ENCODE results near the gene RIPOR3.
A peak's percentile ranks its signal among the peaks of the same experiment; 100 is the strongest.

RIPOR3 gene
- total RNA-seq, result 0 to 0.06 (median 0) reads per million in 9 experiments

DNA sequence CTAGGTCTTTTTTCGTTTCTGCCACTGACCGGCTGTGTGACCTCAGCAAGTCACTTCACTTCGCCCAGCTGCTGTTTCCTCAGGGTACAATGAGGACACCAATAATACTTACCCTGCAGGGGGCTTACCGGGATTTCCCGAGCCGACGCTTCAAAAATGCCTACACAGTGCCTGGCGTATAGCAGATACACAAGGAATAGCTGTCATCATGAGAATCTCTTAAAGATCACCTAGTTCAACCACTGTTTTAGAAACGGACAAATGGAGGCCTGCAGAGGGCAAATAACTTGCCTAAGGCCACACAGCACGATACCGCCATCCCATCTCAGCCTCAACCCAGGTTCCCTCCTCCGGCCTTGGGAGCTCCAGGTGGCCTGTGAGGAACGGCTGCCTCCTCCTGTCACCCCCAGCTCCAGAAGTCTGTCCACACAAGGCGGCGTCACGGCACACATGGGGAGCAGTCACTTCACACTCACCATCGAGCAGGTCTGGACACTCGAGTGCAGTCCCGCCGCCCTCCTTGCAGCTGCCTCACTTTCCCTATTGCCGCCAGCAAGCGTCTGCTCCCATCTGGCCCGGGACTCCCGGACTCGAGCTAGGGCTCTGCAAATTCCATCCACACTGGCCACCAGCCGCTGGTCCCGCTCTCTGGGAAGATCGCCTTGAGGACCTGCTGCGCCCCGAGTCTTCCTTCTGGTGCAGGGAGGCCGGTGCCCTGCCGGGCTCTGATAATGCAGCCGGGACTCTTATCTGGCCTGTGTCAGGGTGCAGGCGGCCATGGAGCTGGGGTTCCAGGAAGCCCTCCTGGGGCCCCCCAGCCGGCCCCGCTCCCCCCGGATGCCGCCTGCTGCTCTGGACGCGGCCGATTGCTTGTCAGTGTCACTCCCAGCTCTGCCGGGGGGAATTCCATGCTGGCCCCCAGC is at the start of gene RIPOR3:
RIPOR3 (minus strand) TSS at position 893 of the 923 bp plus-strand sequence; CDS start at position 479, 414 bp downstream.
- Mint-ChIP-seq H3K27ac (no peak within 1 kb of the TSS), H3K27me3 (peaks cover 49 to 78% of the 10 kb centered on the region in 2 donors), H3K4me3 (peak within 1 kb of the TSS; percentile 22 to 39), H3K9me3 (no peaks in the 10 kb centered on the region), H3K4me1 (ENCODE audit: low read depth in 2 of 2) (peaks cover 0 to 5% of the 10 kb centered on the region in 2 donors), H3K36me3 (ENCODE audit: insufficient read depth) (no peaks in the 10 kb centered on the region)
- ATAC-seq (replicated peaks) (no peak), DNase-seq (no peak)

DNA sequence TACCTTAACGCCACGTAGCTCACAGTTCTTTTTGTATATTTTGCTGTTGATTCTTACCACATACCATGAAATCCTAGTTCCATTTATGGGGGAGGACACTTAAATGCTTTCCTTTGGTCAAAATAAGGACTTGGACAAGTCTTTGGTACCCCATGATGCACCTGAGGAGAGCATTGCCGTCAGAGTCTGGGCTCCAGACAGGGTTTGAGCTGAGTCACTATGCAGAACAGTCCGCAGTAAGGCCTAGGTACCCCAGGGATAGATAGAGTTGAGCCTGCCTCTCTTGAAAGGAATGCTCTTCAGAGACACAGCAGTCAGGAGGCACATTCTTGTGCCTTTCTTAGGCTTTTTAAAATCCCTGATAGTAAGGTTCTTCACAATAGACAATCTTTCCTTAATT is 46.0 kb upstream of the RIPOR3 start:
- H3K36me3 Mint-ChIP-seq (ENCODE audit: insufficient read depth), result peaks cover 9% of the 10 kb centered on the region
- H3K4me1 Mint-ChIP-seq (ENCODE audit: low read depth in 2 of 2), result peaks cover 13 to 17% of the 10 kb centered on the region in 2 donors
- DNase-seq, result no peak
- H3K4me3 Mint-ChIP-seq, result no peak overlapping the region
- no peak overlapping the region for H3K27ac Mint-ChIP-seq
- no peaks in the 10 kb centered on the region for H3K9me3 Mint-ChIP-seq
- no peak for ATAC-seq (replicated peaks)
- H3K27me3 Mint-ChIP-seq, result no peaks in the 10 kb centered on the region

GRCh38 chr20:50735813-50736212 is 44.5 kb upstream of the RIPOR3 start:
- no peak for ATAC-seq (replicated peaks)
- H3K27ac Mint-ChIP-seq, result no peak overlapping the region
- no peak overlapping the region for H3K4me3 Mint-ChIP-seq
- H3K36me3 Mint-ChIP-seq (ENCODE audit: insufficient read depth), result peaks cover 11% of the 10 kb centered on the region
- no peaks in the 10 kb centered on the region for H3K9me3 Mint-ChIP-seq
- no peaks in the 10 kb centered on the region for H3K27me3 Mint-ChIP-seq
- peaks cover 13 to 14% of the 10 kb centered on the region in 2 donors for H3K4me1 Mint-ChIP-seq (ENCODE audit: low read depth in 2 of 2)
- no peak for DNase-seq

GRCh38 chr20:50734730-50735679 is 43.7 kb upstream of the RIPOR3 start:
- Mint-ChIP-seq H3K4me3 (no peak overlapping the region), H3K27ac (no peak overlapping the region), H3K9me3 (no peaks in the 10 kb centered on the region), H3K36me3 (ENCODE audit: insufficient read depth) (peaks cover 11% of the 10 kb centered on the region), H3K27me3 (no peaks in the 10 kb centered on the region), H3K4me1 (ENCODE audit: low read depth in 2 of 2) (peaks cover 13 to 14% of the 10 kb centered on the region in 2 donors)
- DNase-seq (no peak), ATAC-seq (replicated peaks) (no peak)

DNA sequence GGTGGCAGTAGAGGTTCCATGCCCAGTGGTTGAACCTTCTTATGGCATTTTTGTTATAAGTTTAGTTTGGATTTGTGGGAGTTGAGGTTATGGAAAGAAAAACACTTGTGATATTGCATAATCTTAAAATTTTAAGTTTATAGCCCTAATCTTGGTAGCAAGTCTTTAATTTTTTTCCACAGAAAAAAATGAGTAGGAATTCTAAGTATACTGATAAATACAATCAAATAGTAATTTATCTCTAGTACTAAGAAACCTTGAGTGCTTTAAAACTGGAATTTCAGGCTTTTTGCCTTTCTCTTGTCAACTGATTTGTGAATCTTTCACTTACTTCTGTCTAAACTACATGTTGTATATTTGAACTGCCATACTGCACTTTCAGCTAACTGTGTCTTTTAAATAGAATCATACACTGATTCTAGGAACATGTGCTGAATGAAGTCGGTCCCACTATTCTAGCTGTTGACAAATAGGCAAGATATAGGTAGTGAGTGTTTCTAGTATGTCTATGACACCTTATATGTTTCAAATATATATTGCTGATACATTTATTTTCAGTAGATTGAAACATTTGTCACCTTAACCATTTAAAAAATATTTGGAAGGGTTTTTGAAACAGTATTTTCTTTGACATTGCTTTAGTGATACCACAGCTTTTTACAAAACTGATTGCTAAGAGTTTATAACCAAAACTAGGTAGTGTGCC is 42.5 kb upstream of the RIPOR3 start:
- Mint-ChIP-seq H3K4me3 (no peak overlapping the region), H3K36me3 (ENCODE audit: insufficient read depth) (peaks cover 11% of the 10 kb centered on the region), H3K9me3 (no peaks in the 10 kb centered on the region), H3K4me1 (ENCODE audit: low read depth in 2 of 2) (peaks cover 11 to 14% of the 10 kb centered on the region in 2 donors), H3K27ac (no peak overlapping the region), H3K27me3 (no peaks in the 10 kb centered on the region)
- DNase-seq (no peak), ATAC-seq (replicated peaks) (no peak)

GRCh38 chr20:50731930-50732690 is 40.8 kb upstream of the RIPOR3 start:
- DNase-seq, result peak in 1 of 3 experiments; percentile 1
- Mint-ChIP-seq H3K27me3 (no peaks in the 10 kb centered on the region), H3K4me1 (ENCODE audit: low read depth in 2 of 2) (peaks cover 11 to 14% of the 10 kb centered on the region in 2 donors), H3K4me3 (peak overlapping the region; percentile 82 to 88), H3K9me3 (no peaks in the 10 kb centered on the region), H3K36me3 (ENCODE audit: insufficient read depth) (peaks cover 11% of the 10 kb centered on the region), H3K27ac (peak overlapping the region; percentile 51 to 62)
- ATAC-seq (replicated peaks), result no peak

DNA sequence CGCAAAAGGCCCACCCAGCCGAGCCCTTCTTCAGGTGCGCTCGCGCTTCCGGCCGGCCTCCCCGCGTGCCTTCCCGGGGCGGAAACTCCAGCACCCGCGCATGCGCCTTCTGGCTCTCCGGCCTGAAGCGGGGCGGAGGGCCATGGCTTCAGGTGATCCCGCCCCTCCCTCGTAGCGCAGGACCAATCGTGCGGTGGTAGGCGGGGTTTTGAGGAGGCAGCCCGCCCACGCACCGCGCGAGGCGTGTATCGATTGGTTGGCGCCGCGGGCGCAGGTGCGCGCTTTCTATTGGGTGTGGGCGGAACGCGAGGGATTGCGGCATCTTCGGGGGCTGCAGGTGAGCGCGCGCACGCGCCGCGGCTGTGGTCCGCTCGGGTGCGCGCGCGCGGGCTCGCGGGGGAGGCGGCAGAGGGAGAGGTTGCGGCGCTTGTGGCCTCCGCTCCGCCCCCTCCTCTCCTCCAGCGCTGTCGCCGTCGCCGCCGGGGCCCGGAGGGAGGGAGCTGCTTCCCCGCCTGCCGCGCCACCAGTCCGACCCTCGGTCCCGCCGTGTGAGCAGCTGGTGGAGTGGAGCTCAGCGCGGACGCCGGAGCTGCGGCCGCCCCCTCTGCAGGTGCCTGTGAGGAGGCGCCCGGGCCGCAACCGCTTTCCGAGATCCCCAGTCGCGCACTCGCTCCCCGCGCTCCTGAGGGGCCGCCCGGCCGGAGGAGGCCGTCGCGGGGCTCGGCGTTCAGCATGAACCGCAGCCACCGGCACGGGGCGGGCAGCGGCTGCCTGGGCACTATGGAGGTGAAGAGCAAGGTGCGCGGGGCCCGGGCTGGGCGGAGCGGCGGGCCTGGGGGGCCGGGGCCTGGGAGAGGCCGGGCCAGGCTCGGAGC is 40.0 kb upstream of the RIPOR3 start, which contains the start of gene PARD6B:
PARD6B (plus strand) TSS at position 526 of the 875 bp plus-strand sequence; CDS start at position 733, 207 bp downstream.
- Mint-ChIP-seq H3K27ac (peak within 1 kb of the TSS; percentile 53 to 62), H3K27me3 (no peaks in the 10 kb centered on the region), H3K4me3 (peak within 1 kb of the TSS; percentile 82 to 88), H3K36me3 (ENCODE audit: insufficient read depth) (peaks cover 11% of the 10 kb centered on the region), H3K9me3 (no peaks in the 10 kb centered on the region), H3K4me1 (ENCODE audit: low read depth in 2 of 2) (peaks cover 10 to 14% of the 10 kb centered on the region in 2 donors)
- peak; percentile 96 to 98 (median 97) for DNase-seq
- peak; percentile 90 for ATAC-seq (replicated peaks)

DNA sequence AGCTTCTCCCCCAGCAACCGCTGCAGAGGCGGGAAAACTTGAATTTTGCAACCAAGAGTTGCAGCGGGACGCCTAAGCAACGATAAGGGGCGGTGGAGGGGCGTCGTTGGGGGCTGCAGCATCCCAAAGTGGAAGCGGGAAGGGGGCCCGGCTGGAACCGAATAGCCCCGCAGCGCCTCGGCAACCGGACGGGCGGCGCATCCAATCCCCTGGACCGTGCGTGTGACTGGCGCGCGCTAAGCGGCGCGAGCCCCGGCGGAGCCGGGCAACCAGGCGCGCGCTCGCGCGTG is 39.4 kb upstream of the RIPOR3 start:
- H3K9me3 Mint-ChIP-seq, result no peaks in the 10 kb centered on the region
- peak overlapping the region; percentile 82 to 88 for H3K4me3 Mint-ChIP-seq
- peaks cover 11% of the 10 kb centered on the region for H3K36me3 Mint-ChIP-seq (ENCODE audit: insufficient read depth)
- peaks cover 10 to 14% of the 10 kb centered on the region in 2 donors for H3K4me1 Mint-ChIP-seq (ENCODE audit: low read depth in 2 of 2)
- H3K27ac Mint-ChIP-seq, result peak overlapping the region; percentile 53 to 62
- ATAC-seq (replicated peaks), result no peak
- H3K27me3 Mint-ChIP-seq, result no peaks in the 10 kb centered on the region
- DNase-seq, result no peak

DNA sequence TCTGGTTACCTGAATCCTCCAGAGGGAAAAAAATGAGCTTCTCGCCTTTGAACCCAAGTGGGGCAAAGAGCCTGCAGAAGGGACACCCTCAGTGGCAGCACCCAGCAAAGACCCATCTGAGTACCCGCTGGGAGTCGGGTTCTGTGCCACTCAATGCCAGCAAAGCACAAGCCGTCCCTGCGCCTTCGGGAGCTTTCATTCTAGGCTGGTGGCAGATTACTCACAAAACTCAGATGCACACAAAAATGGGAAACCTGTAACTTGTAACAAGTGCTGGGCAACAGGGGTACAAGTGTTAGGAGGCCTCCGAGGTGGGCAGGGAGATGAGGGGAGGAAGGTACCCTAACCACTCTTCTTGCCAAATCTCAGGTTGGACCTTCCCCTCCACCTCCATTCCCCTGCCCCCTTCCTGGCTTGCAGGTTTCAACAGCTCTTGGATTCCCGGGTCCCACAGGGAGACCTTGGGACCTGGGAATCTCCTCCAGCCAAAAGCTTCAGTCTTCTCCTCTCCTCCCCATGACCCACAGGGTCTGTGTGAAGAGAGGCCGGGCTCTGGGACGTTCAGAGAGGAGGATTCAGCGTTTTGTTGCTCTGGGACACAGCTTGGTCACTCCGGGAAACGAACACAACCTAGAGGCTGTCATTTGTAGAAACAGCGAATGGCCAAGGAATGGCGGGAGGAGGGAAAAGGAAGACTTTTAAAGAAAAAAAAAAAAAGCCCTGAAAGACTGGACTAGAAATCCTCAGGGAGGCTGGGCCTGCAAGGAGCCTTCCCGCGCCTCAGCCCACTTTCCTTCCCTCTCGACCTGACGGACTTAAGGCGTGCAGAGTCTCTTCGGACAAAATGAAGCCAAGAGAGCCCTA is 38.8 kb upstream of the RIPOR3 start:
- Mint-ChIP-seq H3K27me3 (no peaks in the 10 kb centered on the region), H3K9me3 (no peaks in the 10 kb centered on the region), H3K27ac (peak overlapping the region in 1 of 2 donors; percentile 53), H3K4me3 (peak overlapping the region; percentile 82 to 88), H3K36me3 (ENCODE audit: insufficient read depth) (peaks cover 11% of the 10 kb centered on the region), H3K4me1 (ENCODE audit: low read depth in 2 of 2) (peaks cover 10 to 12% of the 10 kb centered on the region in 2 donors)
- DNase-seq, result no peak
- no peak for ATAC-seq (replicated peaks)

- Mint-ChIP-seq H3K36me3 (ENCODE audit: insufficient read depth) (peaks cover 11% of the 10 kb centered on the region), H3K4me1 (ENCODE audit: low read depth in 2 of 2) (peaks cover 10% of the 10 kb centered on the region in 2 donors), H3K4me3 (peak overlapping the region in 1 of 2 donors; percentile 82), H3K27ac (no peak overlapping the region), H3K27me3 (no peaks in the 10 kb centered on the region), H3K9me3 (no peaks in the 10 kb centered on the region)
- DNase-seq, result no peak
- no peak for ATAC-seq (replicated peaks)
Observed at GRCh38 chr20:50728981-50729874, 37.9 kb upstream of the RIPOR3 start.

Measured in effector memory CD8-positive, alpha-beta T cell (primary cell).